Endothelial cell of umbilical vein (primary cell): ENCODE data around the gene TSPAN17. TPM values are rescaled to one million over a fixed set of nuclear protein-coding genes. Genes with fewer than 3 reads are reported as not detected.

Source experiments
- BruUV-seq: library from RNA; stranded (reverse); fragments of 400-500 nt; replicated peaks from 2 replicates; lab custom pipeline; 2021; lab: Mats Ljungman, UMichigan
- CTCF ChIA-PET: fragments of 300-600, 350-600 bp; sonication (Branson Sonifier 250); formaldehyde crosslinking; loops from one replicate; lab custom pipeline; 2021; ENCODE audit warnings: antibody characterized with exemption, inconsistent platforms; lab: Charles Lee
- POLR2A ChIA-PET: fragments of 300-600, 350-600 bp; sonication (Branson Sonifier 250); formaldehyde crosslinking; loops from one replicate; lab custom pipeline; 2021; ENCODE audit warnings: antibody characterized with exemption, inconsistent platforms; lab: Charles Lee
- DNase-seq: peaks from one replicate; pipeline ENCODE4 v3.0.0-alpha.2; 2011; ENCODE audit warnings: low read depth, low spot score
- FAIRE-seq: peaks from 2 replicates; lab custom pipeline; 2011; peaks lifted over from hg19 to GRCh38; lab: Jason Lieb, UNC
- H2AFZ ChIP-seq: 2 replicates; pipeline ENCODE4 v1.6.0; 2012; ENCODE audit warnings: low read depth, low read length, control low read depth, inconsistent platforms
- H3K27ac ChIP-seq: 2 replicates; pipeline ENCODE4 v1.5.1; 2011; ENCODE audit warnings: low read depth, mild to moderate bottlenecking, control low read depth, low read length, moderate library complexity; ENCODE audit not compliant: insufficient read depth
- H3K27me3 ChIP-seq, 2 experiments: 2 replicates each; pipeline versions ENCODE4 v1.6.0 to v1.6.1; 2011; ENCODE audit warnings: low read length in 2 of 2, mixed read lengths in 1 of 2; ENCODE audit not compliant: control insufficient read depth in 2 of 2, insufficient read depth in 2 of 2
- H3K36me3 ChIP-seq, 2 experiments: 2 replicates in 1 of 2; 3 replicates in 1 of 2; pipeline ENCODE4 v1.5.1; 2011; ENCODE audit warnings: low read length in 2 of 2, mild to moderate bottlenecking in 1 of 2, moderate library complexity in 1 of 2; ENCODE audit not compliant: control insufficient read depth in 2 of 2, insufficient read depth in 2 of 2; ENCODE audit errors: extremely low read depth in 1 of 2
- H3K4me1 ChIP-seq: 3 replicates; pipeline ENCODE4 v1.5.1; 2011; ENCODE audit warnings: mild to moderate bottlenecking, low read length; ENCODE audit not compliant: control insufficient read depth, insufficient read depth; ENCODE audit errors: extremely low read depth
- H3K4me2 ChIP-seq: 2 replicates; pipeline ENCODE4 v1.6.1; 2011; ENCODE audit warnings: low read length, control low read depth, mixed read lengths; ENCODE audit not compliant: insufficient read depth
- H3K4me3 ChIP-seq, 3 experiments: fragments of 200-600 bp in 1 of 3; sonication (generic), shearing (Covaris generic) in 1 of 3; replicated peaks in 1 of 3; 2 replicates each; pipeline ENCODE4 v1.5.1; 2011 to 2016; ENCODE audit warnings: control low read depth in 3 of 3, low read length in 3 of 3, mild to moderate bottlenecking in 2 of 3, inconsistent platforms in 1 of 3, low read depth in 1 of 3, moderate library complexity in 1 of 3; ENCODE audit not compliant: insufficient read depth in 1 of 3
- H3K79me2 ChIP-seq: 2 replicates; pipeline ENCODE4 v1.6.0; 2012; ENCODE audit warnings: low read length, inconsistent platforms; ENCODE audit not compliant: control insufficient read depth, insufficient read depth
- H3K9ac ChIP-seq: replicated peaks from 2 replicates; pipeline ENCODE3; 2011; ENCODE audit warnings: low read length, control low read depth; ENCODE audit not compliant: insufficient read depth; ENCODE audit errors: extremely low read depth
- H3K9me1 ChIP-seq: replicated peaks from 3 replicates; pipeline ENCODE4 v1.6.0; 2011; ENCODE audit warnings: mild to moderate bottlenecking, low read length; ENCODE audit not compliant: control insufficient read depth, insufficient read depth; ENCODE audit errors: extremely low read depth
- H3K9me3 ChIP-seq: replicated peaks from 2 replicates; pipeline ENCODE4 v1.5.1; 2012; ENCODE audit warnings: low read length, inconsistent platforms; ENCODE audit not compliant: control insufficient read depth, insufficient read depth
- H4K20me1 ChIP-seq: replicated peaks from 2 replicates; pipeline ENCODE3; 2011; ENCODE audit warnings: mild to moderate bottlenecking, low read length; ENCODE audit not compliant: control insufficient read depth, insufficient read depth; ENCODE audit errors: extremely low read depth
- CTCF ChIP-seq, 2 donors: IDR thresholded peaks; 1 replicate in 1 of 2; 2 replicates in 1 of 2; pipeline ENCODE4 v1.5.1; 2011; ENCODE audit warnings: low read length in 2 of 2, mild to moderate bottlenecking in 2 of 2, moderate library complexity in 2 of 2, control low read depth in 1 of 2, inconsistent platforms in 1 of 2, low read depth in 1 of 2; ENCODE audit not compliant: insufficient read depth in 1 of 2; ENCODE audit errors: extremely low read depth in 1 of 2
- EZH2 ChIP-seq: IDR thresholded peaks from 2 replicates; pipeline ENCODE4 v1.6.1; 2012; ENCODE audit warnings: borderline replicate concordance, low read depth, mild to moderate bottlenecking, moderate library complexity, low read length, inconsistent platforms; ENCODE audit not compliant: severe bottlenecking
- FOS ChIP-seq: IDR thresholded peaks from 2 replicates; pipeline ENCODE4 v1.6.1; 2011; ENCODE audit warnings: mild to moderate bottlenecking, low read length, moderate library complexity, borderline replicate concordance; ENCODE audit not compliant: insufficient read depth
- GATA2 ChIP-seq: IDR thresholded peaks from 2 replicates; pipeline ENCODE4 v1.7.0; 2011; ENCODE audit warnings: low read depth, mild to moderate bottlenecking, moderate library complexity, mixed read lengths, low read length; ENCODE audit not compliant: insufficient read length, insufficient read depth
- JUN ChIP-seq: IDR thresholded peaks from 2 replicates; pipeline ENCODE4 v1.6.1; 2011; ENCODE audit warnings: borderline replicate concordance, low read depth; ENCODE audit not compliant: insufficient read length, insufficient read depth
- MYC ChIP-seq: IDR thresholded peaks from one replicate; pipeline ENCODE4 v1.6.1; 2011; ENCODE audit warnings: mild to moderate bottlenecking, low read depth, low read length
- POLR2A ChIP-seq: IDR thresholded peaks from 2 replicates; pipeline ENCODE4 v1.6.1; 2012; ENCODE audit warnings: low read depth, mild to moderate bottlenecking, control low read depth, low read length
- POLR2AphosphoS5 ChIP-seq: IDR thresholded peaks from 2 replicates; pipeline ENCODE4 v1.6.1; 2012; ENCODE audit warnings: low read depth, mild to moderate bottlenecking, control low read depth, low read length, moderate library complexity; ENCODE audit not compliant: insufficient read depth
- dilution Hi-C: fragments of 300-500 bp; cut with MboI; formaldehyde crosslinking; loops from one replicate; pipeline ENCODE4 v1.15.0; 2019; ENCODE audit warnings: low sequenced_read_pairs; ENCODE audit not compliant: extremely low pct_ligation_motif_present
- intact Hi-C: fragments of 100-400 bp; cut with micrococcal nuclease; formaldehyde crosslinking; loops from one replicate; pipeline ENCODE4 v1.10.0; 2022
- polyA plus RNA-seq, 4 experiments: library from polyadenylated mRNA; depleted of rRNA in 3 of 4; stranded (reverse) in 3 of 4; unstranded in 1 of 4; fragments of >200 nt; gene quantifications; 2 replicates each; pipeline versions ENCODE4 v1.2.1 to v1.2.3, GENCODE V29; 2011 to 2012; ENCODE audit warnings: missing spikeins in 1 of 4
- total RNA-seq: library from RNA; stranded (reverse); gene quantifications from 2 replicates; pipeline ENCODE4 v1.2.3, GENCODE V29; 2021
- TF ChIP-seq, protein P1 (sequence below): IDR thresholded peaks from 2 replicates; pipeline ENCODE4 v1.6.1; 2011; ENCODE audit not compliant: insufficient read depth, insufficient read length

The TSPAN17 gene
- total and polyA plus RNA-seq, 2 donors (not counting 3 experiments of a cell fraction or from before 2014, with no cell fraction given) = 55.9 to 73.3 TPM

- Histone ChIP-seq H3K4me2 (no peak overlapping the region), H3K27ac (no peak overlapping the region), H3K4me1 (no peaks in the 10 kb centered on the region), H3K27me3 (no peaks in the 10 kb centered on the region), H3K79me2 (no peaks in the 10 kb centered on the region), H3K9me1 (no peaks in the 10 kb centered on the region), H3K9me3 (no peaks in the 10 kb centered on the region), H3K9ac (no peak overlapping the region), H3K4me3 (no peak overlapping the region), H2AFZ (no peak overlapping the region), H3K36me3 (no peaks in the 10 kb centered on the region), H4K20me1 (no peaks in the 10 kb centered on the region)
- ChIA-PET CTCF (interaction anchor here (1.4 kb wide), 1 partner anchor 28 kb away, joined by 4 read pairs; the partner anchor contains the start of genes EIF4E1B and SNCB), POLR2A (no interaction called here)
- no peak for TF ChIP-seq GATA2
- no peak for TF ChIP-seq CTCF (IDR thresholded peaks at IDR 0.05; ENCODE audit: extremely low read depth in 1 of 2, insufficient read depth in 1 of 2, low read depth in 1 of 2, low read length in 2 of 2)
- no peak for TF ChIP-seq MYC
- TF ChIP-seq, protein P1, sequence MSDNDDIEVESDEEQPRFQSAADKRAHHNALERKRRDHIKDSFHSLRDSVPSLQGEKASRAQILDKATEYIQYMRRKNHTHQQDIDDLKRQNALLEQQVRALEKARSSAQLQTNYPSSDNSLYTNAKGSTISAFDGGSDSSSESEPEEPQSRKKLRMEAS = no peak
- no peak for TF ChIP-seq POLR2AphosphoS5
- no peak for TF ChIP-seq POLR2A
- TF ChIP-seq EZH2 = no peak
- TF ChIP-seq FOS = no peak
- TF ChIP-seq JUN = no peak
- no peak for DNase-seq
- intact Hi-C loops (no loop called here), dilution Hi-C loops (no loop called here)
- BruUV-seq = no TSS peak
- FAIRE-seq = no peak
These were observed 44.2 kb upstream of the TSPAN17 start for GRCh38 chr5:176603091-176603490.
